GM21390 (cell line): ENCODE measurements around the gene RNF112.

Source experiments
- ATAC-seq: cut with Tn5 transposase; IDR thresholded peaks from one replicate; pipeline ENCODE4 v1.9.1; 2021; ENCODE audit not compliant: unreplicated experiment

Gene RNF112

GRCh38 chr17:19386974-19387920 lies 23.8 kb upstream of the RNF112 start, which contains the start of gene MFAP4:
TSS of gene MFAP4 (minus strand) at chr17:19387190. CDS start at chr17:19387155, 35 bp downstream.
- no peak for ATAC-seq

DNA sequence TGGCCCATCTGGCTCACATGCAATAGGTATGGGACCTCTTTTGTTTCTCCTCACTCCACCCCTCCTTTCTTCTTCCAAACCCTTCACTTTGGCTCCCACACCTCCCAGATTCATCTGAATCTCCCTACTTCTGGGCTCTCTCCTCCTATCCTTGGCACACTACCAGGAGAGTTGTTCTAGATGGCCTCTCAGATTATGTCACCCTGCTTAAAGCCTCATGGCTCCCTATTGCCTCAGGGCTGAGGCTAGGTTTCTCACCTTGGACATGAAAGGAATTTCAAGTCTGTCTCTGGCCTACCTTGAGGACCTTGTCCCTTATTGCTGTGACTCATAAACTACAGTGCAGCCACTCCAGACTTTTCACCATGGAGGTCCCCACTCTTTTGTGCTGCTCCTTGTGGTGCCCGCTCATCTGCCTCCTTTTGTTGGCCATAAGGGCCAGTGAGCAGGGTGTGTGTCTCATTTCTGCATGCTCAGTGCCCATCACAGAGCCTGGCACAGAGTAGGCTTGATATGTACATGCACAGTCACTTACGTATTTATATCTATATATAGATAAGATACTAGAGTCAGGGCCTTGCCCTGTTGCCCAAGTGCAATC lies 23.0 kb upstream of the RNF112 start:
- ATAC-seq, result no peak

GRCh38 chr17:19388791-19389785 lies 21.9 kb upstream of the RNF112 start:
- ATAC-seq, result no peak

- no peak for ATAC-seq
These were observed 20.1 kb upstream of the RNF112 start for GRCh38 chr17:19390951-19391350.

DNA sequence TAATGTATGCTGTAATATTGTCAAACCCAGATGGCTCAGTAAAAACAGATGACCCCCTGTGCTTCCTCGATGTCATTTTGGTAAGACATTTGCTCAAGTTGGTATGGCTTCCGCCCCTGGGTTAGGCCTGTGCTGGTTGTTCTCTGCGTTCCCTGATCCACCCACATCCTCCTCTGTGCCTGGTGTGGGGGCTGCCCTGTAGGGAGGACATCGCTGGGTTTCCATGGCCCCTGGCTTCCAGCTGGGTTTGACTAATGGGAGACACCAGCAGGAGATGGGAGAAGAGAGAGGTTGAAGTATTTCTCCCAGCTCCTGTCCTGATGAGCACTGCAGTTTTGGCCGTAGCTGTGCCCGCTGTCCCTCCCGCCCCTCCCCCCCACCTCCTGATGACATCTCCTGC lies 19.6 kb upstream of the RNF112 start:
- no peak for ATAC-seq

DNA sequence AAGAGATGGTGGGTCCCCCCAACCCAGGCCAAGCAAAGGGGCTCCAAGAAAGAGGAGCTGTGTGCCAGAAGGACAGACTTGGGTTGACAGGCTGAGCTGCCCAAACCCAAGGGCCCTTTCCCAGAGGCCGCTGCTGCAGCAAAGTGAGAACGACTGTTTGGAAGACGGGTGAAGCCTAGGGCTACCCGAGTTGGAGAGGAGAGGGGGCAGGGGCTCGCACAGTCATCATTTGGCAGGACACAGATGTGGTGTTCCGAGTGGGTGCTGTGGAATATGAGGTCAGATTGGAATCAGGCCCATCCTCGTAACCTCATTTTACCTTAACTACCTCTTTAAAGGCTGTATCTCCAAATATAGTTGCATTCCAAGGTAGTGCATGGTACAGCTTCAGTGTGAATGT lies 18.7 kb upstream of the RNF112 start:
- no peak for ATAC-seq

- ATAC-seq, result no peak
These were observed 13.4 kb upstream of the RNF112 start for GRCh38 chr17:19397556-19398041.

DNA sequence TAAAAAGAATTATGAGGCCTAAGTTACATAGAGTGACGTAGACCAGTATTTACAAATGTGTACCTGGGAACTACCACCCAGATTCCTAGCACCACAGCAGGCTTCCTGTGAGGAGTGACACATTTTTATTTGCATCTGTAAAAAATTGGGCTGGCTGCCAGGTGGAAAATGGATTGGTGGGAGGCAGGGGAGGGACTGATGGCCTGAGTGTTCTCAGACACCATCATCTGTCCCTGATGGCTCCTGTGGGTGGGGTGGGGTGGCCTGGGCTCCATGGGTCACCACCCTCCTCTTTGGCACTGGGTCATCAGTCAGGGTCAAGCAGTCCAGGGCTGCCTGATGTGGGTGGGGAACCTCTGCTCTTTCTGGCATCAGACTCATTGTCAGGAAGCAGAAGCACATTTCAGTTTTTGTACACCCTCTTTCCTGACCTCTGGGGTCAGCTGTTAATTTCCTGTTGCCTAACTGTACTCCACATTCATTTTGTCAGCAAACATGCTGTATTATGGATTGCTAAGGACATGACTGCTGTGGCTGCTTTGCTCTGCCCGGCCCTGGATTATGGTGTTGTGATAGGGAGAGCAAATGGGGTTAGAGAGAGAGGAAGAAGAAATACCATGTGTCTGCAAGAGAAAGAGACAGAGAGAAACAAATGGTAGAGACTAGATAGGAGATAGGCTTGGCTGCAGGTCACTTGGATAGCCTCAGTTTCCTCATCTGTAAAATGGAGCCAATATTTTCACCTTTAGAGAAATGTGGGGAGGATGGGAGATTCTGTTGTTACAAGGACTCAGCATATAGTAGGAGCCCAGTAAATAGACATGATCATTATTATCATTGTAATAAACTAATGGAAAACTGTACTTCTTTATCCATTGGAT lies 12.5 kb upstream of the RNF112 start:
- ATAC-seq, result no peak

DNA sequence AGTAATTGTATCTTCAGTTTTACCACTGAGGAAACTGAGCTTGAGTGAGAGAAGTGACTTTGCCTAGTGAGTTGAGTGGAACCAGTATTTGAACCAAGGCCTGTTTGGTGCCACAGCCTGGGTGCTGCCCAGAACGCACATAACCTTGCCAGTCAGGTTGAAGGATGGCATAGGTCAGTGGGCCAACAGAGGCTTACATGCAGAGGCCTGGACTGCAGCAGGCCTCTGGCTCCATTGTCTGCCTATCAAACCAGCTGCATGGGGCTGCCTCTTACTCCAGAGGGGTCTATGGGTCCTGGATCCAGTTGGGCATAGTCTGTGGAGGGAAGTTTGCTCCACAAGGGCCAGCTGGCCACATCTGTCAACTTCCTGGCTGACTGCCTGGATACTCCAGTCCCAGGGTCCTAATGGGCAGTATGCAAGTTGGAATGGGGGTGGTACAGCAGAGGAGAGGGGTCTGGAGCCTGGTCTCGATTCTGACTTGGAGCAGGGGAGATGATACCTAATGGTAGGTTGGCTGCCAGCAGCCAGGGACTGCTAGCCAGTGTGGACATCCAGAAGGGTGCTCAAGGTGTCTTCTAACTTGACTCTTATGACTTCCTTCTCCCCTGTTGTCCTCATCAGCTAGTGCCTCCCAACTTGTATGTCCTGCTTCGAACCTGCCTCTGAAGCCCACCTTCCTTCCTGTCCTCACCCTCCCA lies 11.1 kb upstream of the RNF112 start:
- ATAC-seq, result no peak

DNA sequence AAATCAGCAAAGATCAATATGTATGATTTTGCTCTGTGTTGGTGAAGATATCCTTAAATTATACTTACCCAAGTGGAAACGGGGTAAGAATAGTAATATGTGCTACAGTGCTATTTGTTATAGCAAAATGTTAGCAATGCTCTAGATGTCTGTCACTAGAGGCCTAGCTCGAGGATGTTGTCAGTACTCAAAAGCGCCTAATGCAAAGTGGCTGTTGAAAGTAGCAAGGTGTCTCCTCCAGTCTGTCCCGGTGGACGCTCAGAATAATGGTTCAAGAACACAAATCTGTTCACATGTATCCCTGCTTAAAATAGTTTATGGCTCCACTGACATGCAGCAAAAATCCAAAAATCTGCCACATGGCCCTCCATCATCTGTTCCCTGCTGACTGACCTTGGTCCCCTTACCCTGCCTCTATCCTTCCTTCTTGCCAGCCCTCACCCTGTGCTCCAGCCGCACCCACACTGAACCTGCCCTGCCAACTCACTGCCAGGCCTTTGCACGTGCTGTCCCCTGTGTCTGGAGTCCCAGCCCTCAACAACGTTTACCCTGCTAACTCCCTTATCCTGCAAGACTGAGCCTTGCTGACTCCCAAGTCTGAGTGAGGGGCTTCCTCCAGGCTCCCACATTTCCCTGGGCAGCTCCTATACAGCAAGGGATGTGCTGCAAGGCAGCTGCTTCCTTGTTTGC lies 9.6 kb upstream of the RNF112 start:
- ATAC-seq, result no peak

GRCh38 chr17:19402171-19402570 lies 8.9 kb upstream of the RNF112 start:
- ATAC-seq, result no peak

GRCh38 chr17:19403021-19403420 lies 8.0 kb upstream of the RNF112 start:
- no peak for ATAC-seq

DNA sequence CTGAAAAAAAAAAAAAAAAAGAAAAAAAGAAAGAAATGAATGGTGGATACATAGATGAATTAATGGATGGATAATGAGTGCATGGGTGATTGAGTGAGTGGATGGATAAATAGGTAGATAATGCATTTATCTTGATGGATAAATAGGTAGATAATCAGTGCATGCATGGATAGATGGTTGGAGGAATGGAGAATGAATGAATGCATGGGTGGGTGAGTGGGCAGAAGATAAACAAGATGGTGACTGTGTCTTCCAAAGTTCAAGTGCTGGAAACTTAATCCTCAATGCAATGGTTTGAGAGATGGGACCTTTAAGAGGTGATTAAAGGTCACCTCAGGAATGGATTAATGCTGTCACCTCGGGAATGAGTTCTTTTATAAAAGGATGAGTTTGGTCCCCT lies 6.8 kb upstream of the RNF112 start:
- ATAC-seq, result no peak

DNA sequence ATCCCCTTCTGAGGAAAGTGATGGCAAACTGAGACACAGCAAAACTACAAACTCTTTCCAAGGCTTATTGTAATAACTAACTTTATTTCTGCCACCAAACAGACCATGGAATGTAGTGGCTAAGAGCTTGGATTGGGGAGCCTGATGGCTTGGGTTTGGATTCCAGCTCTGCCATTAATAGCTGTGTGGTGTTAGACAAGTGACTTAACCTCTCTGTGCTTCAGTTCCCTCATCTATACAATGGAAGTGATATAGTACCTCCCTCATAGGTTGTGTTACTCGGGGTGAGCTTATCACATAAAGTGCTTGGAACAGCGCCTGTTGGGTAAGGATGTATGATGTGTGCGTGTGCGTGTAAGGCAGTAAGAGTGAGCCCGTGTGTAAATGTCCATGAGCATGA lies 5.9 kb upstream of the RNF112 start:
- ATAC-seq, result no peak

DNA sequence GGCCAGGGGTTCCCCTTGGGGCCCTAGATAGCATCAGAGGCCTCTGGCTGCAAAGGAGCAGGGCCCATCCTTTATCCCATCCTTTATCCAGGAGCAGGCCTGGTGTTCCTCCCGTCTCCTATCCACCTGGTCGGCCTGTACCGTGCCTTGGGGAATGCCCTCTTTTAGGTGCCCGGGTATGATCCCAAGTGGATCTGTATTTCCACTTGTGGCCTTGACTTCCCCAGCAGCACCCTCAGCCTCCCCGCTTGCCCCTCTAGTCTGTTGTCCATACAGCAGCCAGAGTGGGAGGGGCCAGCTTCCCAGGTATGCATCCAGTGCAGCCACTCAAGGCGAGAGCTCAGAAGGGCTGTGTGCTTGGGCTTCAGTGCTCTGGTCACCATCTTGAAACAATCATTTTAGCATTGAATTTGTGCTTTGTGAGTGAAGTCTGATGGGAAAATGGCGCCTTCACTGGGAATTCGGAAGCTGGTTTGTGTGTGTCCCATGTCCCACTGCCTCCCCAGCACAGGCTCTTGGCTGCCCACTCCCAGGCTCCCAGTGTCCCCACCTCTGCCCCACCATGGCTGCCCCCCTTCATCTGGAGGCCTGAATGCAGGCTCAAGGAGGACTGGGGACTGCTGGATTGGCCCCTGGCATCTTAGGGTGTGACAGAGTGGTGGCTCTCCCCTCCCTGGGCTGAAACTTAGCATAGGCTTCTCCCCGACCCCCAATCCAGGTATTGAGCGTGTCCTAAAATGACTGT lies 3.3 kb upstream of the RNF112 start:
- ATAC-seq, result no peak

- ATAC-seq, result no peak
These were observed 2.7 kb upstream of the RNF112 start for GRCh38 chr17:19408346-19408710.

DNA sequence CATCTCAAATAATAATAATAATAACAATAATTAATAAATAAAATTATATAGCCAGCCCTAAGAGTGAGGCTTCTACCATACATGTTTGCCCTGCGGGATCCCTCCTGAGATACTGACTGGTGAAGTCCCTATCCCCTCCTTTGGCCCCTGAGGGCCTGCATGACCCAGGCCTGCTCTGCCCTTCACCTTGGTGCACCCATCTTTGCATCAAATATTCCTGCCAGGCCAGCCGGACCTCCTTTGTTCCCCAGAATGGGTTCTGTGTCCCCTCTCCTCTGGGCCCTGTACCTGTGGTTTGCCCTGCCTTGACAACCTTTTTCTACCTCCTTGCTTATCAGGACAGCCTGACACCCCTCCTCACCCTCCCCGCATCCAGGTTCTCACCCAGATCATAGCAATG lies 2.0 kb upstream of the RNF112 start:
- ATAC-seq, result no peak

- no peak for ATAC-seq
These were observed 1.5 kb upstream of the RNF112 start for GRCh38 chr17:19409509-19409908.
